PC-3 (cell line): ENCODE data around the gene UNK. TPM values are rescaled to one million over a fixed set of nuclear protein-coding genes. Genes with fewer than 3 reads are reported as not detected.

ENCODE experiments used
- ATAC-seq: fragments of 200-7000 bp; cut with Tn5 transposase; 2 replicates; pipeline ENCODE4 v1.9.1; 2020; ENCODE audit warnings: mild to moderate bottlenecking, moderate library complexity
- BruUV-seq: library from RNA; stranded (reverse); fragments of 400-500 nt; replicated peaks from 2 replicates; lab custom pipeline; 2021; lab: Mats Ljungman, UMichigan
- CTCF ChIA-PET: fragments of 300-600 bp; sonication (Branson Sonifier 250); formaldehyde crosslinking; loops from one replicate; lab custom pipeline; 2022; ENCODE audit warnings: antibody characterized with exemption; lab: Charles Lee
- POLR2A ChIA-PET: fragments of 300-600 bp; sonication (Branson Sonifier 250); formaldehyde crosslinking; loops from one replicate; lab custom pipeline; 2022; ENCODE audit warnings: antibody characterized with exemption; ENCODE audit not compliant: unreplicated experiment; lab: Charles Lee
- DNase-seq: peaks from one replicate; pipeline ENCODE4 v3.0.0-alpha.2; 2015
- H2AFZ ChIP-seq: fragments of 300-600 bp; sonication (generic); 2 replicates; pipeline ENCODE4 v1.6.0; 2016; ENCODE audit warnings: antibody characterized with exemption, low read length
- H3F3A ChIP-seq: fragments of 300-600 bp; sonication (generic); one replicate; pipeline ENCODE4 v1.6.0; 2017; ENCODE audit warnings: antibody characterized with exemption, low read length, control low read depth, mild to moderate bottlenecking; ENCODE audit not compliant: unreplicated experiment
- H3K27ac ChIP-seq: fragments of 300-600 bp; sonication (generic); 2 replicates; pipeline ENCODE4 v1.5.1; 2016; ENCODE audit warnings: mild to moderate bottlenecking, low read length
- H3K27me3 ChIP-seq: fragments of 300-600 bp; sonication (generic); 2 replicates; pipeline ENCODE4 v1.6.1; 2016; ENCODE audit warnings: low read length, mixed read lengths
- H3K36me3 ChIP-seq: fragments of 300-600 bp; sonication (generic); 2 replicates; pipeline ENCODE4 v1.6.1; 2016; ENCODE audit warnings: low read depth, mixed run types, low read length, mixed read lengths
- H3K4me1 ChIP-seq: fragments of 300-600 bp; sonication (generic); 2 replicates; pipeline ENCODE4 v1.5.1; 2016; ENCODE audit warnings: low read length; ENCODE audit not compliant: insufficient read depth
- H3K4me2 ChIP-seq: fragments of 300-600 bp; sonication (generic); 2 replicates; pipeline ENCODE4 v1.6.0; 2016; ENCODE audit warnings: low read length
- H3K4me3 ChIP-seq: fragments of 300-600 bp; sonication (generic); 2 replicates; pipeline ENCODE4 v1.5.1; 2016; ENCODE audit warnings: mild to moderate bottlenecking, low read length, mixed read lengths
- H3K79me2 ChIP-seq: fragments of 300-600 bp; sonication (generic); 2 replicates; pipeline ENCODE4 v1.6.1; 2017; ENCODE audit warnings: low read length, mixed read lengths
- H3K9ac ChIP-seq: fragments of 300-600 bp; sonication (generic); 2 replicates; pipeline ENCODE4 v1.6.0; 2016; ENCODE audit warnings: mild to moderate bottlenecking, low read length
- H3K9me2 ChIP-seq: fragments of 300-600 bp; sonication (generic); replicated peaks from 2 replicates; pipeline ENCODE4 v1.6.1; 2016; ENCODE audit warnings: mixed run types, low read length, mixed read lengths
- H3K9me3 ChIP-seq: fragments of 300-600 bp; sonication (generic); 2 replicates; pipeline ENCODE4 v1.6.1; 2016; ENCODE audit warnings: low read length, mixed read lengths
- H4K20me1 ChIP-seq: fragments of 300-600 bp; sonication (generic); 2 replicates; pipeline ENCODE4 v1.6.1; 2016; ENCODE audit warnings: low read length, mixed read lengths
- EZH2 ChIP-seq: fragments of 300-600 bp; sonication (generic); IDR thresholded peaks from one replicate; pipeline ENCODE4 v1.6.1; 2017; ENCODE audit warnings: antibody characterized with exemption, mild to moderate bottlenecking, low read length; ENCODE audit not compliant: unreplicated experiment
- EZH2phosphoT487 ChIP-seq: fragments of 300-600 bp; sonication (generic); IDR thresholded peaks from 2 replicates; pipeline ENCODE4 v1.6.1; 2018; ENCODE audit warnings: mild to moderate bottlenecking, antibody characterized with exemption, low read length, borderline replicate concordance
- intact Hi-C: fragments of 100-400 bp; cut with micrococcal nuclease; formaldehyde crosslinking; loops from 2 replicates; pipeline ENCODE4 v1.9.0; 2023
- total RNA-seq: library from RNA; depleted of rRNA; stranded (reverse); fragments of >200 nt; gene quantifications from 2 replicates; pipeline ENCODE4 v1.2.3, GENCODE V29; 2014
- TF ChIP-seq, protein P1 (sequence below): fragments of 300-600 bp; sonication (generic); conservative IDR thresholded peaks from 2 replicates; pipeline ENCODE4 v1.5.1; 2017; ENCODE audit warnings: antibody characterized with exemption, low read depth, mild to moderate bottlenecking, low read length

The UNK gene
- total RNA-seq, 1 experiment from 2014 or later: 21.8 TPM

DNA sequence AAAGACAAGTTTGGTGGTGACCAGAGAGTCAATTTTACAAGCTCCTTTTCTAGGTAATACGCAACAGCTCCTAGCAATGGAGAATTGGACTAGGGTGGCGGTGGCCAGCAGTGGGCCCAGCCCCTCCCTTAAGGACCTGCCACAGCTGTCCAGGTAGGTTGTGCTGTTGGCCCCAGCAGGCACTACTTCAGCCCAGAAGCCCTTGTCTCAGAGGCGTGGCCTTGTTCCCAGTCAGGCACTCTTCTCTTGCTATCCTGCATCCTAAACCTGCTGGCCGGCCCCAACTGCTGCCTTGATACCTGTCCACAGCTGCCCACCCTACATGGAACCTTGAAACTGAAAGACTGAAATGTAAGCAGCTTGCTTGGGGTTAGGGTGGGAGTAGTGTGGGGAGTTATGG is 18.6 kb upstream of the UNK start:
- Histone ChIP-seq H3K36me3 (no peaks in the 10 kb centered on the region), H3K27ac (no peak overlapping the region), H4K20me1 (no peaks in the 10 kb centered on the region), H3K9me2 (no peaks in the 10 kb centered on the region), H3K4me3 (no peak overlapping the region), H3K9ac (no peak overlapping the region), H3K4me1 (peaks cover 16% of the 10 kb centered on the region), H3K79me2 (peaks cover 5% of the 10 kb centered on the region; the same call in 1 of the 2 replicates), H3K4me2 (no peak overlapping the region), H3K27me3 (no peaks in the 10 kb centered on the region), H3F3A (no peaks in the 10 kb centered on the region), H3K9me3 (no peaks in the 10 kb centered on the region), H2AFZ (no peak overlapping the region)
- ChIA-PET POLR2A (interaction anchor here (0.6 to 0.9 kb wide), 2 partner anchors 10 to 14 kb away, joined by 3 to 5 read pairs; no protein-coding TSS in a partner anchor), CTCF (interaction anchor here (0.7 to 1.0 kb wide), 3 partner anchors 18 to 86 kb away, joined by 3 to 5 read pairs (median 4); no protein-coding TSS in a partner anchor)
- ATAC-seq (no peak), DNase-seq (no peak)
- no TSS peak for BruUV-seq
- intact Hi-C loops: no loop called here
- TF ChIP-seq, protein P1, sequence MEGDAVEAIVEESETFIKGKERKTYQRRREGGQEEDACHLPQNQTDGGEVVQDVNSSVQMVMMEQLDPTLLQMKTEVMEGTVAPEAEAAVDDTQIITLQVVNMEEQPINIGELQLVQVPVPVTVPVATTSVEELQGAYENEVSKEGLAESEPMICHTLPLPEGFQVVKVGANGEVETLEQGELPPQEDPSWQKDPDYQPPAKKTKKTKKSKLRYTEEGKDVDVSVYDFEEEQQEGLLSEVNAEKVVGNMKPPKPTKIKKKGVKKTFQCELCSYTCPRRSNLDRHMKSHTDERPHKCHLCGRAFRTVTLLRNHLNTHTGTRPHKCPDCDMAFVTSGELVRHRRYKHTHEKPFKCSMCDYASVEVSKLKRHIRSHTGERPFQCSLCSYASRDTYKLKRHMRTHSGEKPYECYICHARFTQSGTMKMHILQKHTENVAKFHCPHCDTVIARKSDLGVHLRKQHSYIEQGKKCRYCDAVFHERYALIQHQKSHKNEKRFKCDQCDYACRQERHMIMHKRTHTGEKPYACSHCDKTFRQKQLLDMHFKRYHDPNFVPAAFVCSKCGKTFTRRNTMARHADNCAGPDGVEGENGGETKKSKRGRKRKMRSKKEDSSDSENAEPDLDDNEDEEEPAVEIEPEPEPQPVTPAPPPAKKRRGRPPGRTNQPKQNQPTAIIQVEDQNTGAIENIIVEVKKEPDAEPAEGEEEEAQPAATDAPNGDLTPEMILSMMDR: no peak
- TF ChIP-seq EZH2phosphoT487: no peak

DNA sequence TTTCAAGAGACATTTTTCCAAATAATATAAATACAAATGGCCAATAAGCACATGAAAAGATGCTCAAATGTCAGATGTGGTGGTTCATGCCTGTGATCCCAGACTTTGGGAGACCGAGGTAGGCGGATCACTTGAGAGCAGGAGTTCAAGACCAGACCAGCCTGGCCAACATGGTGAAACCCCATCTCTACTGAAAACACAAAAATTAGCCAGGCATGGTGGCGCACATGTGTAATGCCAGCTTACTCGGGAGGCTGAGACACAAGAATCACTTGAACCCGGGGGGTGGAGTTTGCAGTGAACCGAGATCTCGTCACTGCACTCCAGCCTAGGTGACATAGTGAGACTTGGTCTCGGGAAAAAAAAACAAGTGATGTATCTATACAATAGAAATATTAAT is 16.7 kb upstream of the UNK start:
- CTCF ChIA-PET: no interaction called here
- Histone ChIP-seq H3K4me3 (no peak overlapping the region), H3K4me1 (peaks cover 16% of the 10 kb centered on the region), H3K36me3 (no peaks in the 10 kb centered on the region), H3F3A (no peaks in the 10 kb centered on the region), H3K27me3 (no peaks in the 10 kb centered on the region), H3K79me2 (peaks cover 5% of the 10 kb centered on the region; the same call in 1 of the 2 replicates), H4K20me1 (no peaks in the 10 kb centered on the region), H3K9ac (no peak overlapping the region), H2AFZ (no peak overlapping the region), H3K9me2 (no peaks in the 10 kb centered on the region), H3K4me2 (no peak overlapping the region), H3K27ac (no peak overlapping the region), H3K9me3 (no peaks in the 10 kb centered on the region)
- TF ChIP-seq EZH2 (no peak), EZH2phosphoT487 (no peak)
- TF ChIP-seq, protein P1: no peak
- POLR2A ChIA-PET: no interaction called here
- intact Hi-C loops: no loop called here
- DNase-seq: no peak
- BruUV-seq: no TSS peak
- no peak for ATAC-seq

DNA sequence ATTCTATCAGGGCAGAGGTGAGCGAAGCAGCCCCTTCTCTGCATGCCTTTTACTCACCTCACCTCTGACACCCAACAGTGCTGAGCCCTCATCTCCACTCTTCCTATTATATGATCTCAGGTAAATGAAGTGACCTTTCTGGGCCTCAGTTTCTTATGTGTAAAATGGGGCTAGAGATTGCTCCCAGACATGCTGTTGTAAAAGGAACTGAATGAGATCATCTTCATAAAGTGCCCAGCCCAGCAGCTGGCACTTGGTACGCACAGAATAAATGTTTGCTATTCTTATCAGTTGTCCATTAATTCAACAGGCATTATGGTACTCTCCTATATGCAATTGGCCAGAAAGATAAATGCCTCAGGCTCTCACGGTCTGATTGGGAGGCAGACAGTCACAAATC is 15.1 kb upstream of the UNK start:
- H3K36me3 ChIP-seq: no peaks in the 10 kb centered on the region
- no TSS peak for BruUV-seq
- H3K79me2 ChIP-seq: no peaks in the 10 kb centered on the region
- peaks cover 5% of the 10 kb centered on the region; the same call in 1 of the 2 replicates for H3K4me1 ChIP-seq
- no peaks in the 10 kb centered on the region for H3K27me3 ChIP-seq
- ChIA-PET CTCF (no interaction called here), POLR2A (no interaction called here)
- ATAC-seq (no peak), DNase-seq (no peak)
- no peaks in the 10 kb centered on the region for H3F3A ChIP-seq
- TF ChIP-seq, protein P1: no peak
- H2AFZ ChIP-seq: no peak overlapping the region
- no peak overlapping the region for H3K9ac ChIP-seq
- H3K9me3 ChIP-seq: no peaks in the 10 kb centered on the region
- H3K4me3 ChIP-seq: no peak overlapping the region
- no peak overlapping the region for H3K27ac ChIP-seq
- intact Hi-C loops: no loop called here
- H3K4me2 ChIP-seq: no peak overlapping the region
- H3K9me2 ChIP-seq: no peaks in the 10 kb centered on the region
- H4K20me1 ChIP-seq: no peaks in the 10 kb centered on the region
